Prostate gland (tissue), 2 donors: ENCODE measurements around the gene TRIB2. TPM values are rescaled to one million over a fixed set of nuclear protein-coding genes. Genes with fewer than 3 reads are reported as not detected.

Source experiments
- DNase-seq: peaks from one replicate; pipeline ENCODE4 v3.0.0-alpha.2; 2019; ENCODE audit warnings: low spot score
- H3K27ac ChIP-seq, 2 donors: fragments of 200-600 bp; sonication (generic); 2 replicates each; pipeline ENCODE4 v1.5.1; 2017 to 2019
- H3K27me3 ChIP-seq: fragments of 200-600 bp; sonication (generic); replicated peaks from 2 replicates; pipeline ENCODE4 v1.5.1; 2019; ENCODE audit not compliant: insufficient read depth
- H3K36me3 ChIP-seq, 2 donors: fragments of 200-600 bp; sonication (generic); 1 replicate in 1 of 2; 2 replicates in 1 of 2; pipeline versions ENCODE4 v1.5.1 to v1.8.1; 2017 to 2019
- H3K4me1 ChIP-seq: fragments of 200-600 bp; sonication (generic); replicated peaks from 2 replicates; pipeline ENCODE4 v1.5.1; 2019
- H3K4me3 ChIP-seq, 2 donors: fragments of 200-600 bp; sonication (generic); 2 replicates each; pipeline ENCODE4 v1.5.1; 2017 to 2019
- H3K9me3 ChIP-seq: fragments of 200-600 bp; sonication (generic); 2 replicates; pipeline ENCODE4 v1.5.1; 2017
- POLR2A ChIP-seq: fragments of 450-650 bp; IDR thresholded peaks from one replicate; pipeline ENCODE4 v1.6.1; 2016; ENCODE audit warnings: antibody characterized with exemption, mild to moderate bottlenecking
- POLR2AphosphoS5 ChIP-seq: sonication (generic); formaldehyde crosslinking; IDR thresholded peaks from one replicate; pipeline ENCODE4 v1.6.1; 2017; ENCODE audit warnings: antibody characterized with exemption
- WGBS: methylation state at CpG from one replicate; pipeline ENCODE4 v1.1.5; 2018; 5-methylcytosine and 5-hydroxymethylcytosine counted together
- intact Hi-C: fragments of 100-400 bp; cut with DNase I; formaldehyde crosslinking; loops from one replicate; pipeline ENCODE4 v1.14.2; 2022
- total RNA-seq, 2 donors: library from RNA; depleted of rRNA; stranded (reverse); fragments of >200 nt; gene quantifications; one replicate each; pipeline ENCODE4 v1.1.0, GENCODE V29; 2016
- TF ChIP-seq, protein P1 (sequence below), 4 experiments: fragments of 200-600 bp in 2 of 4; fragments of 450-650 bp in 2 of 4; sonication (generic) in 2 of 4; IDR thresholded peaks; 1 replicate in 3 of 4; 2 replicates in 1 of 4; pipeline ENCODE4 v1.5.1; 2016 to 2019; ENCODE audit warnings: antibody characterized with exemption in 4 of 4, mild to moderate bottlenecking in 2 of 4, moderate library complexity in 2 of 4

Gene TRIB2
- total RNA-seq, 2 donors from 2014 or later = 72.3 to 205 TPM

DNA sequence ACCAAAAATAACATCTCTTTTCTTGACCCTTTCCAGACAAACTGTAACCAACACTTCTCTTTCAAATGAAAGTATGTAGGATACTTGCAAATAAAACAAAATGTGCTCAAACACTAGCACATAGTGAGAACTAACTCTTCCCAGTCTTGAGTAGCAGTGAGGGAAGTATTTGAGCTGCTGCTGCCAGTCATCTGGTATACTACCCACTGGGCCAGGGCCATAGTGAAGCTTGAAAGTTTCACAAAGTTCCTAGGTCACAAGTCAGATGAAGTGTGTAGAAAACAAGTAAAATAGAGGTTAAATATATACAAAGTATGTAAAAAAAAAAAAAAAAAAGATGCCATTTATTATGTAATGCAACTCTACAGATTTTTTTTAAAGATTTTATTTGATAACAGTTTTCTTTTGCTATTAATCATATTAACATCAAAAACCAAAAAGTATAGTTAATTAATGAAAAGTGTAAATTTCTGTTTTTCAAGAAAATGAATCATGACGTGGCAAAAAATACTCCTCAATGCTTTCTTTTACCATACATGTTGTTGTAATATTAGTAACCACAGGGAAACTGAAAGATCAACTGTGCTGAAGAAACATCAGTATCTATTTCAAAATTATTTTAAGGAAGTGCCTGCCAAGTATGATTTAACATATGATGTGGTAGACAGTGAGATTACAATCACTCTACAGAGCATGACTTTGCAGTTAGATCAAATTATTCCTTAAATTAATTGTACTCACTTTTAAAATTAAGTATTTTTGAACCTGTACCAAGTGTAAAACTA, 21.6 kb upstream of the TRIB2 start:
- H3K27me3 ChIP-seq = no peaks in the 10 kb centered on the region
- intact Hi-C loops = no loop called here
- H3K36me3 ChIP-seq = no peaks in the 10 kb centered on the region
- no peaks in the 10 kb centered on the region for H3K9me3 ChIP-seq
- no peak for DNase-seq
- WGBS = 87% methylated on average over 1 of the region's 1 CpG
- no peaks in the 10 kb centered on the region for H3K4me1 ChIP-seq
- no peak overlapping the region for H3K27ac ChIP-seq
- H3K4me3 ChIP-seq = no peak overlapping the region
- TF ChIP-seq POLR2A (no peak), POLR2AphosphoS5 (no peak)
- TF ChIP-seq, protein P1, sequence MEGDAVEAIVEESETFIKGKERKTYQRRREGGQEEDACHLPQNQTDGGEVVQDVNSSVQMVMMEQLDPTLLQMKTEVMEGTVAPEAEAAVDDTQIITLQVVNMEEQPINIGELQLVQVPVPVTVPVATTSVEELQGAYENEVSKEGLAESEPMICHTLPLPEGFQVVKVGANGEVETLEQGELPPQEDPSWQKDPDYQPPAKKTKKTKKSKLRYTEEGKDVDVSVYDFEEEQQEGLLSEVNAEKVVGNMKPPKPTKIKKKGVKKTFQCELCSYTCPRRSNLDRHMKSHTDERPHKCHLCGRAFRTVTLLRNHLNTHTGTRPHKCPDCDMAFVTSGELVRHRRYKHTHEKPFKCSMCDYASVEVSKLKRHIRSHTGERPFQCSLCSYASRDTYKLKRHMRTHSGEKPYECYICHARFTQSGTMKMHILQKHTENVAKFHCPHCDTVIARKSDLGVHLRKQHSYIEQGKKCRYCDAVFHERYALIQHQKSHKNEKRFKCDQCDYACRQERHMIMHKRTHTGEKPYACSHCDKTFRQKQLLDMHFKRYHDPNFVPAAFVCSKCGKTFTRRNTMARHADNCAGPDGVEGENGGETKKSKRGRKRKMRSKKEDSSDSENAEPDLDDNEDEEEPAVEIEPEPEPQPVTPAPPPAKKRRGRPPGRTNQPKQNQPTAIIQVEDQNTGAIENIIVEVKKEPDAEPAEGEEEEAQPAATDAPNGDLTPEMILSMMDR (IDR thresholded peaks at IDR 0.05) = no peak

DNA sequence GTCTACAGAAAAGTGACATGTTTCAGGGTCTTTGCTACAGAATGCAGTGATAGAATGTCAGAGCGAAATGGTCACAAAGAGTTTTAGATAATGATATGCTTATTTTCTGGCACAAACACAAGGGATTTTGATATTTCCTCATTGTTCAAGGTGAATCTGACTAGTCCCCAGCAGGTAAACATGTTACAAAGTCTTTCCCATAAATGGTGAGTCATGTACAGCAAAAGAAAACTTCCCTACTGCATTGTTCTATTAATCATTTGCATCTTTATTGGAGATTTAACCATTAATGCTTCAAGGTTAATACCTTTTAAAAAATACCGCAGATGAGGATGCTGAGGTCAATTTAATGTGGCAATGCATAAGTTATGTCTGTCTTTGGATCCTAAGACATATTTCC, 19.1 kb upstream of the TRIB2 start:
- DNase-seq = no peak
- H3K4me1 ChIP-seq = no peaks in the 10 kb centered on the region
- no peaks in the 10 kb centered on the region for H3K36me3 ChIP-seq
- H3K27me3 ChIP-seq = no peaks in the 10 kb centered on the region
- intact Hi-C loops = no loop called here
- no peak overlapping the region for H3K27ac ChIP-seq
- no peaks in the 10 kb centered on the region for H3K9me3 ChIP-seq
- TF ChIP-seq, protein P1 (IDR thresholded peaks at IDR 0.05) = no peak
- TF ChIP-seq POLR2A (no peak), POLR2AphosphoS5 (peak; percentile 71)
- 52% methylated on average over 2 of the region's 2 CpGs for WGBS
- no peak overlapping the region for H3K4me3 ChIP-seq

DNA sequence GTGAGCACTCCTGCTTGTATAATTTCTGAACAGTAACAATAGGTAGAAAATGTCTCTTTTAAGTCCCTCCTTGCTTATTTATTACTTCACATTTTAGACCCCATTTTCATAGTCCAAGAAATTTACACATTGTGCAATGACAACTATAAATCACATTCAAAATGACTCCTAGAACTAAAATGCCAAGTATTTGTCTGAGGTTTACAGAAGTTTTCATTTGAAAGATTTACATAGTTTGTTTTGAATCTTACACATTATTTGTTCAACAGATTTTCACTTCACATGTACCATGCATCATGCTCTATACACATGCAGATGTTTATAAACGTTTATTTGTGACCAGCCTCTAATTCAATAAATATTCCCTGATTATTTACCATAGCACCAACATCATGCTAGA, 15.7 kb upstream of the TRIB2 start:
- Histone ChIP-seq H3K4me3 (no peak overlapping the region), H3K27ac (no peak overlapping the region), H3K9me3 (no peaks in the 10 kb centered on the region), H3K36me3 (no peaks in the 10 kb centered on the region), H3K4me1 (peaks cover 16% of the 10 kb centered on the region), H3K27me3 (no peaks in the 10 kb centered on the region)
- WGBS = 76% methylated on average over 1 of the region's 1 CpG
- TF ChIP-seq POLR2AphosphoS5 (no peak), POLR2A (no peak)
- TF ChIP-seq, protein P1 (IDR thresholded peaks at IDR 0.05) = no peak
- DNase-seq = no peak
- intact Hi-C loops = no loop called here

DNA sequence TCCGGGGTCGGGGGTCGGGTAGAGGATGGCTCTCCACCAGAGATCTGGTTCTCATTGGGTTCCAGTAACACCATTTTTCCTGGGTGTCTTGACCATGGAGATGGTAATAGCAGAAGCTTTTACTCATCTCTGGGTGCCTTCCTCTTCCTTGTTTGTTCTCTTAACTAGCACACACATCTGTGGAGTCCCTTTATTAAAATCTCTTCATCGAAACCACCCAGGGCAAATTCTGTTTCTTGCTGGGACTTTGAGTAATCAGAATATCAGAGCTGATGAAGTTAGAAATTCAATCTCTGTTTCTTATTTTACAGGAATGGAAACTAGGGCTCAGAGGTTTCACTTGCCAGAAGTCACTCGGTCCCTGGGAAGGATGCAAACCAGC, 15.0 kb upstream of the TRIB2 start:
- no peak overlapping the region for H3K27ac ChIP-seq
- intact Hi-C loops = no loop called here

More for the DNA sequence above, 15.0 kb upstream of the TRIB2 start:
- TF ChIP-seq, protein P1 (IDR thresholded peaks at IDR 0.05) = no peak
- TF ChIP-seq POLR2AphosphoS5 (no peak), POLR2A (no peak)
- no peak for DNase-seq
- no peaks in the 10 kb centered on the region for H3K27me3 ChIP-seq
- no peaks in the 10 kb centered on the region for H3K9me3 ChIP-seq
- H3K4me1 ChIP-seq = peaks cover 16% of the 10 kb centered on the region
- WGBS = 92% methylated on average over 5 of the region's 5 CpGs
- H3K4me3 ChIP-seq = no peak overlapping the region
- no peaks in the 10 kb centered on the region for H3K36me3 ChIP-seq
